Right atrium auricular region (tissue), 2 donors: Measurements from ENCODE around the gene APLF. TPM values are rescaled to one million over a fixed set of nuclear protein-coding genes. Genes with fewer than 3 reads are reported as not detected.
"Not testable (repeated sequence)": the region's sequence is repeated elsewhere in the genome, so short reads cannot be mapped to it uniquely, and the experiment has no call there.

Experiments used
- DNase-seq: peaks from one replicate; pipeline ENCODE4 v3.0.0-alpha.2; 2019; ENCODE audit warnings: low spot score
- H3K27ac ChIP-seq, 2 donors: fragments of 200-600 bp; sonication (generic); 1 replicate in 1 of 2; 2 replicates in 1 of 2; pipeline ENCODE4 v1.5.1; 2016 to 2019
- H3K27me3 ChIP-seq, 2 donors: fragments of 200-600 bp; sonication (generic); one replicate each; pipeline versions ENCODE4 v1.5.1 to v1.6.0; 2017 to 2019
- H3K36me3 ChIP-seq: fragments of 200-600 bp; sonication (generic); one replicate; pipeline ENCODE4 v1.5.1; 2016
- H3K4me1 ChIP-seq, 2 donors: fragments of 200-600 bp; sonication (generic); one replicate each; pipeline versions ENCODE4 v1.5.1 to v1.6.0; 2017 to 2019
- H3K4me3 ChIP-seq, 2 donors: fragments of 200-600 bp; sonication (generic); 1 replicate in 1 of 2; 2 replicates in 1 of 2; pipeline ENCODE4 v1.5.1; 2017 to 2019; ENCODE audit warnings: mild to moderate bottlenecking in 1 of 2, moderate library complexity in 1 of 2
- H3K9me3 ChIP-seq, 2 donors: fragments of 200-600 bp; sonication (generic); one replicate each; pipeline ENCODE4 v1.5.1; 2019
- CTCF ChIP-seq, 2 donors: fragments of 200-600 bp; sonication (generic); IDR thresholded peaks; one replicate each; pipeline ENCODE4 v1.5.1; 2019; ENCODE audit warnings: antibody characterized with exemption in 2 of 2
- total RNA-seq, 2 donors: library from RNA; depleted of rRNA; stranded (reverse); fragments of >200 nt; gene quantifications; one replicate each; pipeline ENCODE4 v1.1.0, GENCODE V29; 2016

The APLF gene
- total RNA-seq, 2 donors from 2014 or later: 4.2 to 8.2 TPM

- no peak overlapping the region for H3K4me3 ChIP-seq
- TF ChIP-seq CTCF (IDR thresholded peaks at IDR 0.05): no peak
- no peak overlapping the region for H3K27ac ChIP-seq
- no peaks in the 10 kb centered on the region for H3K4me1 ChIP-seq
- no peaks in the 10 kb centered on the region for H3K36me3 ChIP-seq
- no peak for DNase-seq
- no peaks in the 10 kb centered on the region for H3K9me3 ChIP-seq
- H3K27me3 ChIP-seq: no peaks in the 10 kb centered on the region
Measured at GRCh38 chr2:68536000-68536399, 68.6 kb downstream of the APLF start.

DNA sequence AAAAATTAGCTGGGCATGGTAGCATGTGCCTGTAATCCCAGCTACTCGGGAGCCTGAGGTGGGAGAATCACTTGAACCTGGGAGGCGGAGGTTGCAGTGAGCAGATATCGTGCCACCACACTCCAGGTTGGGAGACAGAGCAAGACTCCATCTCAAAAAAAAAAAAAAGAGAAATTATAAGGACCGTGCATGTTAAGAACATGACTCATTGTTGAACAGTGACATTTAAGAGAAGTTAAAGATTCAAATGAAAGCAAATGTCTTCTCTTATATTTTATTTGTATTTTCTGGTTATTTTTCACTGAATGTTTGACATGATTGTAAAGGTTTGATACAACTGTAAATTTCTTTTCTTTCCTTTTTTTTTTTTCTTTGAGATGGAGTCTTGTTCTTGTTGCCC lies 69.6 kb downstream of the APLF start:
- Histone ChIP-seq H3K4me1 (no peaks in the 10 kb centered on the region), H3K4me3 (no peak overlapping the region), H3K27me3 (no peaks in the 10 kb centered on the region), H3K27ac (no peak overlapping the region), H3K36me3 (no peaks in the 10 kb centered on the region), H3K9me3 (no peaks in the 10 kb centered on the region)
- TF ChIP-seq CTCF (IDR thresholded peaks at IDR 0.05): no peak
- DNase-seq: no peak

GRCh38 chr2:68537809-68538208 lies 70.4 kb downstream of the APLF start:
- Histone ChIP-seq H3K27ac (no peak overlapping the region), H3K4me3 (no peak overlapping the region), H3K36me3 (no peaks in the 10 kb centered on the region), H3K27me3 (no peaks in the 10 kb centered on the region), H3K4me1 (no peaks in the 10 kb centered on the region), H3K9me3 (no peaks in the 10 kb centered on the region)
- TF ChIP-seq CTCF (IDR thresholded peaks at IDR 0.05): no peak
- DNase-seq: no peak

DNA sequence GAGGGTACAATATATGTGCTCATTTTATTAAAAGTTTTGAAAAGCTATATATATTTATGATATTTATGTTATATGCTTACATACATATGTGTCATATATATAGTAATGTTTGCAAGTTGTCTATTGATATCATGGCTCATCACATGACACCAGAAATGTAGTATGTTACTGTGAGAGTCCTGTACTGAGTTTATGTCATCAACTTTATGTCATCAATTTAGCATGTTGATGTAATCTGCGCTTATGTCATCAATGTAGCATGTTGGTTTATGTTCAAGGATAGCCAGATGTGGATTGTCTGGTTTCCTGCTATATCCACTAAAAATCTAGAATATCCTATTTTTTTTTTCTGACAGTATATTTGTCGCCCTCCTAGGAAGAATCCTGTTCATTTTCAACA lies 77.4 kb downstream of the APLF start:
- Histone ChIP-seq H3K4me1 (no peaks in the 10 kb centered on the region), H3K4me3 (no peak overlapping the region), H3K36me3 (no peaks in the 10 kb centered on the region), H3K27ac (no peak overlapping the region), H3K27me3 (no peaks in the 10 kb centered on the region), H3K9me3 (no peaks in the 10 kb centered on the region)
- TF ChIP-seq CTCF (IDR thresholded peaks at IDR 0.05): no peak
- no peak for DNase-seq

- Histone ChIP-seq H3K4me3 (no peak overlapping the region), H3K9me3 (no peaks in the 10 kb centered on the region), H3K36me3 (no peaks in the 10 kb centered on the region), H3K4me1 (no peaks in the 10 kb centered on the region), H3K27ac (no peak overlapping the region), H3K27me3 (no peaks in the 10 kb centered on the region)
- DNase-seq: no peak
- no peak for TF ChIP-seq CTCF (IDR thresholded peaks at IDR 0.05)
Measured at GRCh38 chr2:68548396-68548795, 81.0 kb downstream of the APLF start.

DNA sequence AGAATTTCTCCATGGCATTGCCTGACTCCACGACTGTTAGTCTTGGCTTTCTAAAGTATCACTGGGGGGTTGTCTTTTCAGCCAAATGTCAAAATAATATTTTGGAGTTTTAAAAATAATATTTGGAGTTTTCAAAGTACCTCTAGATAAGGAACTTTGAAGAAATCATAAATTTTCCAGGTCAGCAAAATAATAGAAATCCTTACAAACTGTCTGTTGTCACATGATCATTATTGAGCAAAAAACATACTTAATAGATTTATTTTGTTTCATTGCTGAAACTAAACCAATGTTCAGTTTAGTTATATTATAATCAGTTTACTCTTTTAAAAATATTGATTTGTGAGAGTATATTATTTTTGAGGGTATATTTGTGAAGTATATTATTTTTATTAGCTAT lies 85.7 kb downstream of the APLF start:
- Histone ChIP-seq H3K9me3 (no peaks in the 10 kb centered on the region), H3K36me3 (no peaks in the 10 kb centered on the region), H3K4me1 (no peaks in the 10 kb centered on the region), H3K27me3 (no peaks in the 10 kb centered on the region), H3K27ac (no peak overlapping the region), H3K4me3 (no peak overlapping the region)
- TF ChIP-seq CTCF (IDR thresholded peaks at IDR 0.05): no peak
- DNase-seq: no peak

DNA sequence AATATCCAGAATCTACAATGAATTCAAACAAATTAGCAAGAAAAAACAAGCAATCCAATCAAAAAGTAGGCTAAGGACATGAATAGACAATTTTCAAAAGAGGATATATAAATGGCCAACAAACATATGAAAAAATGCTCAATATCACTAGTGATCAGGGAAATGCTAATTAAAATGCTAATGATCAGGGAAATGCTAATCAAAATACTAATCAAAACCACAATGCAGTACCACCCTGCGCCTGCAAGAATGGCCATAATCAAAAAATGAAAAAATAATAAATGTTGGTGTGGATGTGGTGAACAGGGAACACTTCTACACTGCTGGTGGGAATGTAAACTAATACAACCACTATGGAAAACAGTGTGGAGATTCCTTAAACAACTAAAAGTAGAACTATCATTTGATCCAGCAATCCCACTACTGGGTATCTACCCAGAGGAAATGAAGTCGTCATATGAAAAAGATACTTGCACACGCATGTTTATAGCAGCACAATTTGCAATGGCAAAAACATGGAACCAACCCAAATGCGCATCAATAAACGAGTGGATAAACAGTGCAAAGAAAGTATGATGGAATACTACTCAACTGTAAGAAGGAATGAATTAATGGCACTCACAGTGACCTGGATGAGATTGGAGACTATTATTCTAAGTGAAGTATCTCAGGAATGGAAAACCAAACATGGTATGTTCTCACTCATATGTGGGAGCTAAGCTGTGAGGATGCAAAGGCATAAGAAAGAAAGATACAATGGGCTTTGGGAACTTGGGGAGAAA lies 88.2 kb downstream of the APLF start:
- not testable (repeated sequence) for H3K9me3 ChIP-seq, H3K27me3 ChIP-seq

More for the DNA sequence above, 88.2 kb downstream of the APLF start:
- not testable (repeated sequence) for H3K4me3 ChIP-seq, H3K36me3 ChIP-seq, H3K4me1 ChIP-seq, H3K27ac ChIP-seq, DNase-seq
